Fibroblast of pulmonary artery (primary cell): ENCODE measurements around the gene CACNA2D1.

ENCODE experiments used
- DNase-seq: peaks from one replicate; pipeline ENCODE4 v3.0.0-alpha.2; 2010; ENCODE audit warnings: low read depth
- H3K4me3 ChIP-seq: replicated peaks from 2 replicates; pipeline ENCODE4 v1.5.1; 2011; ENCODE audit warnings: low read depth, mild to moderate bottlenecking, control low read depth, low read length, moderate library complexity
- TF ChIP-seq, protein P1 (sequence below): IDR thresholded peaks from 2 replicates; pipeline ENCODE4 v1.5.1; 2011; ENCODE audit warnings: mild to moderate bottlenecking, control low read depth, low read length, inconsistent platforms; ENCODE audit errors: missing control alignments

The CACNA2D1 gene

DNA sequence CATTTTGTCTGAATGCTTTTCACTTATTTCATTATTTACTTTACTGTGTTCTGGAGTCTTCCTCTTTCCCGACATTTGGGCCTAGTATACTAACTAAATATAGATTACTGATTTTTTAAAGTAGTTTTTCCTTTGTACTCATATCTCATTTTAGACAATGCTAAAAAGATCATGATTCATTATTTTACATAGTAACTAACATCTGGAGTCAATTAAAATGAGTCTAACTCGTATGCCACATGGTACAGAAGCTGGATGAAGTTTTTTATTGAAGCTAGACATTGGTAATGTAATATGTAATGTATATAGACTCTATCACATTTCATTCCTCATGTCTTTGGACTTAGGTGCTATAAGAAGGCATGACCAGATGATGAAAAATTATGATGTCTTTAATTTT, 517.4 kb downstream of the CACNA2D1 start:
- H3K4me3 ChIP-seq: no peak overlapping the region
- TF ChIP-seq, protein P1, sequence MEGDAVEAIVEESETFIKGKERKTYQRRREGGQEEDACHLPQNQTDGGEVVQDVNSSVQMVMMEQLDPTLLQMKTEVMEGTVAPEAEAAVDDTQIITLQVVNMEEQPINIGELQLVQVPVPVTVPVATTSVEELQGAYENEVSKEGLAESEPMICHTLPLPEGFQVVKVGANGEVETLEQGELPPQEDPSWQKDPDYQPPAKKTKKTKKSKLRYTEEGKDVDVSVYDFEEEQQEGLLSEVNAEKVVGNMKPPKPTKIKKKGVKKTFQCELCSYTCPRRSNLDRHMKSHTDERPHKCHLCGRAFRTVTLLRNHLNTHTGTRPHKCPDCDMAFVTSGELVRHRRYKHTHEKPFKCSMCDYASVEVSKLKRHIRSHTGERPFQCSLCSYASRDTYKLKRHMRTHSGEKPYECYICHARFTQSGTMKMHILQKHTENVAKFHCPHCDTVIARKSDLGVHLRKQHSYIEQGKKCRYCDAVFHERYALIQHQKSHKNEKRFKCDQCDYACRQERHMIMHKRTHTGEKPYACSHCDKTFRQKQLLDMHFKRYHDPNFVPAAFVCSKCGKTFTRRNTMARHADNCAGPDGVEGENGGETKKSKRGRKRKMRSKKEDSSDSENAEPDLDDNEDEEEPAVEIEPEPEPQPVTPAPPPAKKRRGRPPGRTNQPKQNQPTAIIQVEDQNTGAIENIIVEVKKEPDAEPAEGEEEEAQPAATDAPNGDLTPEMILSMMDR: no peak
- DNase-seq: peak; percentile 26

DNA sequence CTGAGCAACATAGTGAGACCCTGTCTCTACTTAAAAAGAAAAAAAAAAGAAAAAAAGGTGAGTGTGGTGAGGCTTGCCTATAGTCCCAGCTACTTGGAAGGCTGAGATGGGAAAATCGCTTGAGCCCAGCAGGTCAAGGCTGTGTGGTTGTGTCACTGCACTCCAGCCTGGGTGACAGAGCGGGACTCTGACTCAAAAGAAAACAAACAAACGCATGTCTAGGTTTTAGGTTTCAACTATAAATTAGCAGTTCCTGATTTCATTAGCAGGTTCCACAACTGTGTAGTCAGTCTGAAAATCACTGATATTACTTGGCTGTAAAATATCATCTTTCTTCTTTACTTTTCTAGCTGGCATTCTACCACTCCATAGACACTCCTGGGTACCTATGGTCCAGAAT, 518.0 kb downstream of the CACNA2D1 start:
- H3K4me3 ChIP-seq: no peak overlapping the region
- TF ChIP-seq, protein P1: no peak
- no peak for DNase-seq

DNA sequence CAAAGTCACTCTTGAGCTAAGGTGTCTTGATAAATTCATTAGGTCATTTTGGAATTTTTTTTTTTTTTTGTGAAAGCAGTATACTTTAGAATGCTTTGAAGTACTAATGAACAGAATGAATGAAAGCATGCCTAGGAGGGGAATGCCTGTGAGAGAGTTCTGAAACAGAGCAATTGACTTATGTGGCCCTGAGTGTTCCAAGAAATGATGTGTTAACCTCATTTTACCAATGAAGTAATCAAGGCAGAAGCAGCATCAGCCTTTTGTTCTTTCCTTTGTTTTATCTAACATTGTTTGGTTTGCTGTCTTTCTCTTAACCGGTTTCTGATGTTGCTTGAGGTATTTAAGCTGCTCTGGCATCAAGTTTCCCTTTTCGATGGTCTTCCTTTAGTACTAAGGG, 519.1 kb downstream of the CACNA2D1 start:
- TF ChIP-seq, protein P1: no peak
- H3K4me3 ChIP-seq: no peak overlapping the region
- DNase-seq: no peak

DNA sequence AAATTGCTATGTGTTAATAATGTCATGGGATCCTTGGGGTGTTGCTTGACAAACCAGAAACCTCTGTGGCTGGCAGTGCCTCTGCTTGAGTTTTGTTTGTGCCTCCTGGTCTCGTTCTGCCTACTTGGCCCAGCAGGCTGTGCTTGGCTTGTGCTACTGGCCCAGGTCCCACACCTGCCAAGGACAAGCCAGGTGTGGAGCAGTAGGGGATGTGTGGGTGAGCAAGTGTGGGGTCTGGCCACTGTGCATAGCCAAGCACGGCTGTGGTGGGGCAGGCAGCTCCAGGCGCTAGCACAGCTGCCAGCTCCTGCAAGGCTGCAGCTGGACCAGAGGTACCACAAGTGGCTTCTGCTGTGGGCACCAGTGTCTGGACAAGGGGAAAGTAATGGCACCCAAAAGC, 524.1 kb downstream of the CACNA2D1 start:
- TF ChIP-seq, protein P1: no peak
- H3K4me3 ChIP-seq: no peak overlapping the region
- no peak for DNase-seq

DNA sequence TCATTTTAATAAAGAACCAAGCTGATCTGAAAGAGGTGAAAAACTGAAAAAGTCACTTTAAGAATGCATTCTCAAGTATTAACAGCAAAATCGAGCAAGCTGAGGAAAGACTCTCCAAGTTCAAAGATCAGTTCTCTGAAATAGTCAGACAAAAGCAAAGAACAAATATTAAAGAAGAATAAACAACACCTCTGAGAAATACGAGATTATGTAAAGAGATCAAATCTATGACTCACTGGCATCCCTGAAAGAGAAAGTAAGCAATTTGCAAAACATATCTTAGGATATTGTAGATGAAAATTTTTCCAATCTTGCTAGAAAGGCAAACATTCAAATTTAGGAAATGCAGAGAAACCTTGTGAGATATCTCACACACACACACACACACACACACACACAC, 535.4 kb downstream of the CACNA2D1 start:
- no peak for DNase-seq
- TF ChIP-seq, protein P1: no peak
- H3K4me3 ChIP-seq: no peak overlapping the region

DNA sequence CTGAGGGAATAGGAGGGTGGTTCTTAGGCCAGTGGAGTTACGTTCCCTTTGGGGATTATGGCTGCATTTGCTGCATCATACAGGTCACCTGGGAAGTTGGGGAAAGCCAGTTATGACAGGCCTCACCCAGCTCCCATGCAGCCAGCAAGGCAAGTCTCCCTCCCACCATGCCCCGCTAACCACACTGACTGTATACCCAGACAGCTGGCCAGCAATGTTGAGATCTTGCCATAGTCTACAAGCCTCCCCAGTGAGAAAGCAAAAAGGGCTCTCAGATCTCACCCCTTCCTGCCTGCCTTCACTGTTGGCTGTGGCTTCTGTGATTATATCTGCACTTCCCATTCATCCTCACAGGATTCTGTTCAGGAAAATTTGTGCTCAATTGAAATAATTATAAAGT, 540.5 kb downstream of the CACNA2D1 start:
- no peak overlapping the region for H3K4me3 ChIP-seq
- DNase-seq: no peak
- TF ChIP-seq, protein P1: no peak

DNA sequence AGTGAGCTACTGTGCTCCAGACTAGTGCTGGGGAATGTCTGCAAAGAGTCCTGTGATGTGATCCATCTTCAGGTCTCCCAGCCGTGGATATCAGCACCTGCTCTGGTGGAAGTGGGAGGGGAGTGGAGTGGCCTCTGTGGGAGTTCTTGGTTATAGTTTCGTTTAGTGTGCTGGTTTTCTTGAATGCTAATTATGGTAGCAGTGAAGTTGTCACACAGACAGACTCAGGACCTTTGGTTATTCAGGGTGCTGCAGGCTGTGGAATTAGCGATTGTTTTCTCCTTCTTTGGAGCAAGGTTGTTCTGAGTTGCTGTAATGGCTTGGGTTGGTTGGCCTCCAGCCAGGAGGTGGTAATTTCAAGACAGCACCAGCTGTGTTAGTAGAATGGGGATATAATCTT, 541.0 kb downstream of the CACNA2D1 start:
- TF ChIP-seq, protein P1: no peak
- no peak for DNase-seq
- no peak overlapping the region for H3K4me3 ChIP-seq
